CD14-positive monocyte (primary cell): ENCODE data around the gene OR13J1. TPM values are rescaled to one million over a fixed set of nuclear protein-coding genes. Genes with fewer than 3 reads are reported as not detected.

Experiments used
- DNase-seq, 3 donors: peaks; one replicate each; pipeline ENCODE4 v3.0.0-alpha.2; 2011 to 2022
- H2AFZ ChIP-seq: 2 replicates; pipeline ENCODE4 v1.6.0; 2012; ENCODE audit warnings: mild to moderate bottlenecking, low read depth, low read length, inconsistent platforms; ENCODE audit not compliant: insufficient read depth, poor library complexity, severe bottlenecking
- H3K27ac ChIP-seq, 2 donors: 1 replicate in 1 of 2; 2 replicates in 1 of 2; pipeline ENCODE4 v1.5.1; 2012 to 2013; ENCODE audit warnings: low read length in 2 of 2, control low read depth in 1 of 2, inconsistent platforms in 1 of 2, low read depth in 1 of 2, mild to moderate bottlenecking in 1 of 2
- H3K27me3 ChIP-seq, 2 donors: one replicate each; pipeline versions ENCODE4 v1.6.0 to v1.6.1; 2011 to 2013; ENCODE audit warnings: low read length in 2 of 2; ENCODE audit not compliant: control insufficient read depth in 2 of 2, insufficient read depth in 2 of 2
- H3K36me3 ChIP-seq, 2 donors: replicated peaks in 1 of 2; 1 replicate in 1 of 2; 2 replicates in 1 of 2; pipeline versions ENCODE4 v1.5.1 to v1.6.1; 2012 to 2013; ENCODE audit warnings: low read length in 2 of 2, control low read depth in 1 of 2, inconsistent platforms in 1 of 2, mild to moderate bottlenecking in 1 of 2; ENCODE audit not compliant: insufficient read depth in 2 of 2, control insufficient read depth in 1 of 2
- H3K4me1 ChIP-seq, 2 donors: 1 replicate in 1 of 2; 2 replicates in 1 of 2; pipeline versions ENCODE4 v1.5.1 to v1.6.1; 2012 to 2013; ENCODE audit warnings: low read length in 2 of 2, control low read depth in 1 of 2, inconsistent platforms in 1 of 2, mild to moderate bottlenecking in 1 of 2, moderate library complexity in 1 of 2; ENCODE audit not compliant: insufficient read depth in 2 of 2, control insufficient read depth in 1 of 2
- H3K4me2 ChIP-seq: replicated peaks from 2 replicates; pipeline ENCODE3; 2012; ENCODE audit warnings: low read length, moderate library complexity, mild to moderate bottlenecking; ENCODE audit not compliant: poor library complexity, severe bottlenecking; ENCODE audit errors: extremely low read depth
- H3K4me3 ChIP-seq, 3 experiments: fragments of 200-600 bp in 1 of 3; sonication (generic) in 1 of 3; replicated peaks in 1 of 3; 1 replicate in 2 of 3; 2 replicates in 1 of 3; pipeline ENCODE4 v1.5.1; 2011 to 2013; ENCODE audit warnings: low read length in 3 of 3, mild to moderate bottlenecking in 3 of 3, control low read depth in 2 of 3, low read depth in 2 of 3, inconsistent platforms in 1 of 3, moderate library complexity in 1 of 3
- H3K79me2 ChIP-seq: 2 replicates; pipeline ENCODE4 v1.6.0; 2012; ENCODE audit warnings: mild to moderate bottlenecking, control low read depth, inconsistent platforms, low read length, moderate library complexity; ENCODE audit not compliant: insufficient read depth
- H3K9ac ChIP-seq: 2 replicates; pipeline ENCODE4 v1.6.0; 2017; ENCODE audit warnings: low read length, mild to moderate bottlenecking; ENCODE audit not compliant: insufficient read depth, poor library complexity, severe bottlenecking
- H3K9me3 ChIP-seq, 2 donors: replicated peaks in 1 of 2; 1 replicate in 1 of 2; 2 replicates in 1 of 2; pipeline versions ENCODE4 v1.5.1 to v1.6.1; 2012 to 2013; ENCODE audit warnings: low read length in 2 of 2, control low read depth in 1 of 2; ENCODE audit not compliant: control insufficient read depth in 1 of 2, insufficient read depth in 1 of 2
- H4K20me1 ChIP-seq: 2 replicates; pipeline ENCODE4 v1.6.0; 2012; ENCODE audit warnings: mild to moderate bottlenecking, low read length, control low read depth, moderate library complexity; ENCODE audit not compliant: insufficient read depth
- H3K27ac Mint-ChIP-seq, 7 donors: one replicate each; pipeline ENCODE4 v1.8.0; 2020; ENCODE audit warnings: mild to moderate bottlenecking in 7 of 7, mixed read lengths in 7 of 7, moderate library complexity in 6 of 7, inconsistent platforms in 2 of 7
- H3K27me3 Mint-ChIP-seq, 3 donors: one replicate each; pipeline ENCODE4 v1.8.0; 2021 to 2022; ENCODE audit warnings: low read depth in 3 of 3, mild to moderate bottlenecking in 3 of 3, mixed read lengths in 3 of 3, moderate library complexity in 3 of 3, inconsistent platforms in 1 of 3
- H3K36me3 Mint-ChIP-seq, 2 donors: one replicate each; pipeline ENCODE4 v1.8.0; 2020; ENCODE audit warnings: mixed read lengths in 2 of 2, inconsistent platforms in 1 of 2, mild to moderate bottlenecking in 1 of 2
- H3K4me1 Mint-ChIP-seq: one replicate; pipeline ENCODE4 v1.8.0; 2020; ENCODE audit warnings: mild to moderate bottlenecking, mixed read lengths
- H3K4me3 Mint-ChIP-seq, 2 donors: one replicate each; pipeline ENCODE4 v1.8.0; 2020; ENCODE audit warnings: mild to moderate bottlenecking in 2 of 2, mixed read lengths in 2 of 2, moderate library complexity in 1 of 2
- H3K9me3 Mint-ChIP-seq, 7 donors: one replicate each; pipeline ENCODE4 v1.8.0; 2020 to 2022; ENCODE audit warnings: mixed read lengths in 7 of 7, mild to moderate bottlenecking in 6 of 7, moderate library complexity in 6 of 7, inconsistent platforms in 2 of 7
- WGBS: methylation state at CpG from one replicate; pipeline ENCODE4 v1.1.5; 2013; ENCODE audit warnings: missing lambda C conversion rate; ENCODE audit not compliant: insufficient coverage; 5-methylcytosine and 5-hydroxymethylcytosine counted together
- intact Hi-C, 2 donors: fragments of 100-400 bp; cut with micrococcal nuclease; formaldehyde crosslinking; loops; one replicate each; pipeline versions ENCODE4 v1.15.0 to v1.15.1; 2023
- polyA plus RNA-seq, 3 donors: library from polyadenylated mRNA; depleted of rRNA in 1 of 3; unstranded in 2 of 3; stranded (reverse) in 1 of 3; fragments of 300-500 nt in 2 of 3; fragments of >200 nt in 1 of 3; fragmentation: Illumina TruSeq in 2 of 3; gene quantifications; 1 replicate in 2 of 3; 2 replicates in 1 of 3; pipeline ENCODE4 v1.2.3, GENCODE V29; 2012 to 2021
- TF ChIP-seq, protein P1 (sequence below): fragments of 200-600 bp; IDR thresholded peaks from one replicate; pipeline ENCODE4 v1.8.0; 2022; ENCODE audit warnings: antibody characterized with exemption, mild to moderate bottlenecking

The OR13J1 gene
- polyA plus RNA-seq, 3 donors = not detected

DNA sequence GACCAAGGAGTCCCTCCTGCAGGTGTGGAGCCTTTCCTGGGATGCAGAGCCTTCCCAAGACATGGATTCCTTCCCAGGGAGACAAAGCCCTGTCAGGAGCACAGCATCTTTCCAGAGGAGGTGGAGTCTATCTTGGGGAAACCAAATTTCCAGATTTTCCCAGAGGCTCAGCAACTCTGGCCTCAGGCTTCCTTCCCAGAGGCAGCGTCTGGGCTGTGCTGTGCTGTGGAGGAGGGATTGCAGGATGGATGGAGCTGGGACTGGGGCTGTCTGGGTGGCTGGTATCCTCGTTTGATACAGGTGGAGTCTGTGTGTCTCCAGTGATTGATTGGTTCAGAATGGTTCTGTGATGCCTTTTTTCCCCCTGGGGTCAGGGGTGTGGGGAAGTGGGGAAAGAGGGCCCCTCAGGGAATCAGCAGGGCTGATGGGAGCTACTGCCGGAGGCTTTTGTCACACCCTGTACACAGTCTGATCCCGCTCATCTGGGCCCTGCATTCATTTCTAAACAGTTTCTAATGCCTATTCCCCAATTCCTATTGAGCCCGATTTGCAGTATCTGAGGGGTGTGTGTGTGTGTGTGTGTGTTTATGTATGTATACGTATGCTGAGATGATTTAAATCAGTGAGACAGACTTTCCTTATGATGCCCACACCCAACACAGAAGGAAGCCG, 16.0 kb downstream of the OR13J1 start:
- Histone ChIP-seq H4K20me1 (no peaks in the 10 kb centered on the region), H3K27ac (no peak overlapping the region), H3K4me3 (no peak overlapping the region), H3K4me2 (no peak overlapping the region), H3K4me1 (peaks cover 4 to 16% of the 10 kb centered on the region in 2 donors), H3K9me3 (no peaks in the 10 kb centered on the region), H2AFZ (no peak overlapping the region), H3K36me3 (no peaks in the 10 kb centered on the region), H3K79me2 (no peaks in the 10 kb centered on the region), H3K9ac (no peak overlapping the region), H3K27me3 (peaks cover 12 to 65% of the 10 kb centered on the region in 2 donors)
- H3K4me3 Mint-ChIP-seq = peak overlapping the region in 1 of 2 donors; percentile 12
- 93% methylated on average over 2 of the region's 7 CpGs for WGBS
- H3K27me3 Mint-ChIP-seq = peaks cover 56 to 70% (median 62%) of the 10 kb centered on the region in 3 donors
- TF ChIP-seq, protein P1, sequence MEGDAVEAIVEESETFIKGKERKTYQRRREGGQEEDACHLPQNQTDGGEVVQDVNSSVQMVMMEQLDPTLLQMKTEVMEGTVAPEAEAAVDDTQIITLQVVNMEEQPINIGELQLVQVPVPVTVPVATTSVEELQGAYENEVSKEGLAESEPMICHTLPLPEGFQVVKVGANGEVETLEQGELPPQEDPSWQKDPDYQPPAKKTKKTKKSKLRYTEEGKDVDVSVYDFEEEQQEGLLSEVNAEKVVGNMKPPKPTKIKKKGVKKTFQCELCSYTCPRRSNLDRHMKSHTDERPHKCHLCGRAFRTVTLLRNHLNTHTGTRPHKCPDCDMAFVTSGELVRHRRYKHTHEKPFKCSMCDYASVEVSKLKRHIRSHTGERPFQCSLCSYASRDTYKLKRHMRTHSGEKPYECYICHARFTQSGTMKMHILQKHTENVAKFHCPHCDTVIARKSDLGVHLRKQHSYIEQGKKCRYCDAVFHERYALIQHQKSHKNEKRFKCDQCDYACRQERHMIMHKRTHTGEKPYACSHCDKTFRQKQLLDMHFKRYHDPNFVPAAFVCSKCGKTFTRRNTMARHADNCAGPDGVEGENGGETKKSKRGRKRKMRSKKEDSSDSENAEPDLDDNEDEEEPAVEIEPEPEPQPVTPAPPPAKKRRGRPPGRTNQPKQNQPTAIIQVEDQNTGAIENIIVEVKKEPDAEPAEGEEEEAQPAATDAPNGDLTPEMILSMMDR = no peak
- H3K4me1 Mint-ChIP-seq = peaks cover 18% of the 10 kb centered on the region
- H3K36me3 Mint-ChIP-seq = peaks cover 4 to 9% of the 10 kb centered on the region in 2 donors
- no peak for DNase-seq
- peaks cover 0 to 4% (median 0%) of the 10 kb centered on the region in 7 donors for H3K9me3 Mint-ChIP-seq
- intact Hi-C loops = loop anchor here in 1 of 2 donors (10.0 kb wide), 1 partner anchor 61 kb away; no protein-coding TSS in a partner anchor
- no peak overlapping the region for H3K27ac Mint-ChIP-seq

DNA sequence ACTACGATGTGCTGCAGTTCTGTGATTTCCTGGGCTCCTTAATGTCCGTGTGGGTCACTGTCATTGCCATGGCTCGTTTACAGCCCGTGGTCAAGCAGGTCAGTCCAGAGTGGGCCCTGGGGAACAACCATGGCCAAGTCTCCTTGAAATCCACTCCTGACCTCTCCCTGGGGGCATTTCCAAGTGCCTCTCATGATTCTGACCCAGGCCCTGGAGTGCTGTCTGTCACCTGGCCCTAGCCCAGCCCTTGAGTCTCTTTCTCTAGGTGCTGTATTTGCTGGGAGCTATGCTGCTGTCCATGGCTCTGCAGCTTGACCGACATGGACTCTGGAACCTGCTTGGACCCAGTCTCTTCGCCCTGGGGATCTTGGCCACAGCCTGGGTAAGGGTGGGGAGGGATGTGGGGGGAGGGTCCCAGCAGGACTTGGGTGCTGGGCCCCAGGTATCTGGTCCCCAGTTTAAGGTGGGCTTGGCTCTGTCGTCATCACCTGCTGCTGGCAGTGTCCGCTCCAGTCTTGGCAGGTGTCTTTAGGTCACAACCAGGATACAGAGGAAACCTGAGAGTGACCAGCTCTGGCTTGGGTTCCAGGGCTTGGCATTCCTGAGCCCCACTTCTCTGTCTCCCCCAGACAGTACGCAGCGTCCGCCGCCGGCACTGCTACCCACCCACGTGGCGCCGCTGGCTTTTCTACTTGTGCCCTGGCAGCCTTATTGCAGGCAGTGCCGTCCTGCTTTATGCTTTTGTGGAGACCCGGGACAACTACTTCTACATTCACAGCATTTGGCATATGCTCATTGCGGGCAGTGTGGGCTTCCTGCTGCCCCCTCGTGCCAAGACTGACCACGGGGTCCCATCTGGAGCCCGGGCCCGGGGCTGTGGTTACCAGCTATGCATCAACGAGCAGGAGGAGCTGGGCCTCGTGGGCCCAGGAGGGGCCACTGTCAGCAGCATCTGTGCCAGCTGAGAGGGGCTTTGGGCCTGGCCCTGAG, 17.0 kb downstream of the OR13J1 start:
- Mint-ChIP-seq H3K27ac (no peak overlapping the region), H3K27me3 (peaks cover 48 to 74% (median 70%) of the 10 kb centered on the region in 3 donors), H3K4me1 (peaks cover 12% of the 10 kb centered on the region), H3K36me3 (peaks cover 11 to 16% of the 10 kb centered on the region in 2 donors), H3K4me3 (peak overlapping the region; percentile 32 to 43), H3K9me3 (peaks cover 0 to 4% (median 0%) of the 10 kb centered on the region in 7 donors)
- intact Hi-C loops = loop anchor here in 1 of 2 donors (10.0 kb wide), 1 partner anchor 62 kb away; no protein-coding TSS in a partner anchor
- no peak overlapping the region for H3K4me2 ChIP-seq
- H3K27ac ChIP-seq = no peak overlapping the region
- H3K4me1 ChIP-seq = peaks cover 4 to 6% of the 10 kb centered on the region in 2 donors
- no peak overlapping the region for H3K4me3 ChIP-seq
- no peaks in the 10 kb centered on the region for H3K9me3 ChIP-seq
- 86% methylated on average over 25 of the region's 25 CpGs for WGBS
- H4K20me1 ChIP-seq = no peaks in the 10 kb centered on the region
- peaks cover 16 to 68% of the 10 kb centered on the region in 2 donors for H3K27me3 ChIP-seq
- DNase-seq = no peak
- TF ChIP-seq, protein P1 = no peak
- H2AFZ ChIP-seq = no peak overlapping the region
- H3K79me2 ChIP-seq = no peaks in the 10 kb centered on the region
- no peaks in the 10 kb centered on the region for H3K36me3 ChIP-seq
- H3K9ac ChIP-seq = no peak overlapping the region
